HG02763 (cell line): ENCODE data around the gene THAP4.

Source experiments
- ATAC-seq: cut with Tn5 transposase; IDR thresholded peaks from one replicate; pipeline ENCODE4 v1.9.1; 2021; ENCODE audit warnings: mild to moderate bottlenecking, moderate library complexity; ENCODE audit not compliant: unreplicated experiment

The THAP4 gene

DNA sequence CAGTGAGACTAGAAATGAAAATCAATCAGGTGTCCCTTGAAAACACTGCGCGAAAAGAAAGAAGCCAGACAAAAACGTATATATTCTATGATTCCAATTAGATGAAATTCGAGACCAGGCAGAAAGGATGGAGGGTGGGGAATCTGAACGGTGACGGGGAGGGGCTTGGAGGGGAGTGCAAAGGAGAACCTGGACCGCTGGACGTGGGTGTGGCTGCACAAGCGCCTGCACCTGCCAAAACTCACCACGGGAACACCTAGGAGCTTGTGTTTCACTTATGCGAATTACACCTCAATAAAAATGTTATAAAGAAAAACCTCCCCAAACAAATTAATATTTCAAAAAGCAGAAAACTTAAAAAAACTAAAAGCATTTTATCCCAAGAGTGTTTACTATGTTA lies 21.9 kb downstream of the THAP4 start:
- ATAC-seq, result no peak

DNA sequence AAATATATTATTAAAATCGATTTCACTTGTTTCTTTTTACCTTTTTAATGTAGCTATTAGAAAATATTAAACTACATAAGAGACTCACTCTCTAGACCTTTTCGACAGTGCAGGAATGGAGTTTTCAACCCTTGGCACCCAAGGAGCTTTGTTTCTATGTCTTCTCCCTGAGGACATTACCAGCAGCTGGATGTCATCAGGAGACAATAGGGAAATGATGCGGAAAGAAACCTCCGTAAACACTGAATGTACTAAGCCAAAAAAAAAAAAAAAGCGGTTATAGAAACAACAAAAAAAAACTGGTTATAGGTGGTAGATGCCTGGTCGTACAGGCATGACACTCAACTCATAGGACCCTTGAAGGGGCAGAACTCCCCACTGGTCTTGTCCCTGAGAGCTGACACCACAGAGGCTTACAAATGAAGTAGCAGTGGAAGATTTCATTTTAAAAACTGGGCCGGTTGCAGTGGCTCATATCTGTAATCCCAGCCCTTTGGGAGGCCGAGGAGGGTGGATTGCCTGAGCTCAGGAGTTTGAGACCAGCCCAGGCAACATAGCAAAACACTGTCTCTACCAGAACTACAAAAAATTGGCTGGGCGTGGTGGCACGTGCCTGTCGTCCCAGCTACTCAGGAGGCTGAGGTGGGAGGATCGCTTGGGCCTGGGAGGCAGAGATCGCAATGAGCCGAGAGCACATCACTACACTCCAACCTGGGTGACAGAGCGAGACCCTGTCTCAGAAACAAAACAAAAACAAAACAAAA lies 23.8 kb downstream of the THAP4 start:
- no peak for ATAC-seq

DNA sequence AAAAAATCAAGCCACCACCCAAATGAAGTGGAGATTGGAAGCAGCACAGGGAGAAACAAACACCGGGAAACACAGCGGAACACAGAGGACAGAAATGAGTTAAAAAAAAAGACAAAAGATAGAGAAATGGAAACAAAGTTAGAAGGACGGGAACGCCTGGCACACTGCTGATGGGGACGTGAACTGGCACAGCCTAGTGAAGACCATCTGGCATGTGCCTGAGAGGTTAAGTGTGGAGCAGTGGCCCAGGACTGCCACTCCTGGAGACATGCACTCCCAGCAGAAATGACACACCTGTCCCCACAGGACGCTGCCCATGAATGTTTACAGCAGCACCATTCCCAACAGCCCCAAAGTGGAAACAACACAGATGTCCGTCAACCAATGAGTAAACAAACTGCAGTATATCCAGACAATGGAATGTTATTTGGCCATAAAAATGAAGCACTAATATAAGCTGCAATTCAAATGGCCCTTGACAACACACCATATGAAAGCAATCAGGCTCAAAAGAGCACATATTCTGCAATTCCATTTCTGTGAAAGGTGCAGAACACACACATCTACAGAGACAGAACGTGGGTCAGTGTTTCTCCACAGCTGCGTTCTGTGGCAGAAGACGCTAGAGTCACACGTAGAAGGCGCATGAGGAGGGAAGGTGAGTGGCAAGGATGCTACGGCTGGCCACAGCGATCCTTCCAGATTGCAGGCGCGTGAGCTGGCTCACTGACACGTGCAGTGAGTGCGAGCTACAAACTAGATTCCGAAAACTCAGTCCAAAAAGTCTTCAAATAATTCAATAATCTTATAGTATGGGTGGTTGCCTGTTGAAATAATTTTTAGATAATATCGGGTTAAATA lies 24.6 kb downstream of the THAP4 start:
- no peak for ATAC-seq

DNA sequence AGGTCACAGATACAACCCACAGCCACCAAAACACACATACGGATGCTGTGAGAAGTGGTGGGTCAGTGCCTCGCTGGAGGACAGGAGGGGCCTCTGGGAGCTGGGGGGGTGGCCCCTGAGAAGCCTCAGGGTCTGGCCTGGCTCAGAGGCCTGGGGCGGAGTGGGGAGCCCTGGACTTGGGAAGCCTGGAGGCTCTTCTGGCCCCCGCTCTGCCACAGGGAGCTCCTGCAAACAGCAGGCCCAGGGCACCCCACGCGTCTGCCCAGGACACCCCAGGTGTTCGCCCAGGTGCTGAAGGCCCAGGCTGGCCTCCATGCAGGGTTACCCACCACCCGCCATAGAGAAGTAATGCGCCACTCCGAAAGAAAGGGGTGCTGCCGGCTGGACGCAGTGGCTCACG lies 25.9 kb downstream of the THAP4 start:
- ATAC-seq, result no peak

DNA sequence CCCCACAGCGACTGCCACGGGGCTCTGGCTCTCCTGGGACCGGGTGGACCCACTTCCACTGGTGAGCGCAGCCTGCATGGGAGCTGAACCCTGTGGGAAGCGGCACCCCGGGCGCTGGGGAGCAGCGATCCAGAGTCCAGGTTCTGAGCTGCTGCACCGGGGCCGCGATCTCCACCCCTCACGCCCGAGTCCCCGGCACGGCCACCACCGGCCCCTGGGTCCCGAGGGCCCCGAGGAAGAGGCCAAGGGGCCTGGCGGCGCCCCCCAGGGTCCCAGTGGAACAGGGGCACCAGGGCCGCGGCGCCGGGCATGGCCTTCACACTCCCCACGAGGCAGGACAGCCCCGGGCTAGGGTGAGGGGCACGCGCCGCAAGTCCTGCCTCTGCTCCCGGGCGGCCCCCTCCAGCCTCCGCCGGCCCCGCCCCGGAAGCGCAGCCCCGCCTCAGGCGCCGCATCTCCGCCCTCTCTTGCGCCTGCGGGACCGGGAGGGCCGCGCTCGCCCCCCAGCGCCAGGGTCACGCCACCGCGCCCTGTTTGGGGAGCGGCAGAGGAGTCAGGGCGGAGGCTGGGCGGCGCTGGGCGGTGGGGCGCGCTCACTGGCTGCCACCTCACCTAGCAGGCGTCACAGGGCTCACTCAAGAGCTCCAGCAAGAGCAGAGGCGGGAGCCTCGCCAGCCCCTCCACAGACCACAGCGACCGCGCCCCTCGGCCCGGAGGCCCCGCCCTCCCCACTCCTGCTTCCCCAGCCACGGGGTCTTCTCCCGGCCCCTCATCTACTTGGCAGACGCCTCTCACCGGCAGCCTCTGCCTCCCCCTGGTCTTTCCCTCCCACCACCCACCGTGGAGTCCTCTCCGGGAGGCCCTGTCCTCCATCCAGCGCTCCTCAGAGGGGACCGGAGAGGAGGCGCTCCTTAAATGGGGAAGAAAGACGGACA lies 26.8 kb downstream of the THAP4 start:
- peak; percentile 78 for ATAC-seq

DNA sequence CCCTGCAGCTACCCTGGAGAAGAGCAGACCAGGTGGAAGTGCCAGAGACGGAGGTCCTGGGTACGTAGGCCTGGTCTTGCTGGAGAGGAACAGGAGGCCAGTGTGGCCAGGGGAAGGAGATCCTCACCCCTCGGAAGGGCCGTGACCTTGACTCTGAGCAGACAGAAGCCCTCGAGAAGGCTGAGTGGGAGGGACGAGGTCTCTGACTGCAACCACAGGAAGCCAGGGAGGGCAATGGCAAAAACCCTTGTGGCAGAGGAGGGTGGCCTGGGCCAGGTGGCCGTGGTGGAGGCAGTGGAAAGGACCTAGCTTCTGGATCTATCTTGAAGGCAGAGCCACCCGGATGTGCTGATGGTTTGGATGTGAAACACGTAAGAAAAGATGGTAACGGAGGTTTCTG lies 28.1 kb downstream of the THAP4 start:
- ATAC-seq, result no peak

DNA sequence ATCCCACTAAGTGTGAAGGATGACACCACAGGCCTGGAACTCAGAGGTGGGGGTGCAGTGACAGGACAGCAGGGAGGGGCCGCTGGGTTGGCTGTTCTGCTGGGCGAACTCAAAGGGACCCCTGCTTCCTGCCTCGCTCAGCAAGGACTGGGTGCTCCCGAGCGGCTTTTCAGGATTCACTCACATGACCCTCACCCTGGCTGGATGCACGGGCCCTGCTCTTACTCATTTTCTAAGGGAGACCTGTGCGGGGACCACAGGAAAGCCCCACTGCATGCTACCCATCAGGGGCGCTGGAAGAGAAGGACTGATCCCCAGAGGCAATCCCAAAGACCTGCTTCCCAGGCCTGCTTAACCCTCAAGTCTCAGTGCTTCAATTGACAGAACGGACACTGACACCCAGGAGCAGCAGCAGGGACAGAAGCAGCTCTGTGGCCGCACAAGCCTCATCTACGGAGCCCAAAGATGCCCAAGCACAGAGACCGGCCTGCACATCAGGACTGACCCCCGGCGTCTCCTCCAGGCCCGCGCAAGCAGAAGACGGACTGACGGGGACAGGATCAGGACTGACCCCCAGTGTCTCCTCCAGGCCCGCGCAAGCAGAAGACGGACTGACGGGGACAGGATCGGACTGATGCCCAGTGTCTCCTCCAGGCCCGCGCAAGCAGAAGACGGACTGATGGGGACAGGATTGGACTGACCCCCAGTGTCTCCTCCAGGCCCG lies 29.6 kb downstream of the THAP4 start:
- ATAC-seq, result no peak

DNA sequence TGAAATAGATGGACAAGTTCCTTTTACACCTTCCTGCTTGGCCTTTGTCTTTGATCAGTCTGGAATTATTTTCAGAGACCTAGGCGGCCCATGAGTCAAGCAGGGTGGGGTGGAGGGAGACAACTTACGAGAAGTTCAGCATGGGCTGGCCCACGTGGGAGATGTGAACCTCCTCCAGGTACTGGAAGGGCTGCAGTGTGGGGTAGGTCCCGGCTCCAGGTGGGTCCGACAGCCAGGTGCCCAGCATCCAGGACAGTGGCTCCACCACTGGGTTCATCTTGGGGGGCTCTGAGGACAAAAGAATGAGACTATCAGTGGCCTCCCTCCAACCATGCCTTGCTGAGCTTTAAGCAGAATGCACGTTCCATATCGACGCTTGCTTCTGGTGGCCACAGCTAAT lies 30.8 kb downstream of the THAP4 start:
- ATAC-seq, result no peak

DNA sequence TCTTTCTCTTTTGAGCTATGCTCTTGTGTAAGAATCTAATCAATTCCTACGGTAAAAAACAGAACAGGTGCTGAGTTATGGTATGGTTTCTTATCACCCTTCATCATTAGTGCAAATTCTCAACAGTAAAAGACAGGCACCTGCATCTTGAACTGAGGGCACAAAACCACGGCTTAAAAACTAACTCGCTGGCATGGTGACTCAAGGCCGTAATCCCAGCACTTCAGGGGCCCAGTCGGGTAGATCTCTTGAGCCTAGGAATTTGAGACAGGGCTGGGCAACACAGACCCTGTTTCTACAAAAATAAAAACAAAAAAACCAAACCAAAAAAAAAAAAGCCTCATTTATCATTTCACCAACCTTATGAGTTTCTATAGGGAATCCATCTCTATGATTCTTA lies 33.3 kb downstream of the THAP4 start:
- no peak for ATAC-seq

DNA sequence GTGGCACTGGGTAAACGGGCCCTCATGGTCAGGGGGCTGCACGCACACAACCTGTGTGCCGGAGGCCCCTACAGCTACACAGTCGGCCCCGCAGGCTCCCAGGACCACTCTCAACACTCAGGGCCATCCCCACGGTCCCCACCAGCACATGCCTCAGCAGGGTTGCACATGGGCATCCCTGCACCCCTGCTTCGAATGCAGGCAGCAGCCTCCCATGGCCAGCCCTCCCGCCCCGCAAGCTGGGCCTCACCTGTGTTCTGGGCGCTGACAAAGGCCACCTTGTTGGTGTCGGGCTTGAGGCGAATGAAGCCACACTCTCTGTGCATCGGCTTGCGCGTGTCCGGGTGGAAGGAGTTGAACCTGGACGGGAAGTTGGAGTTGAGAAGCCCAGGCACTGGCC lies 34.2 kb downstream of the THAP4 start:
- ATAC-seq, result no peak

DNA sequence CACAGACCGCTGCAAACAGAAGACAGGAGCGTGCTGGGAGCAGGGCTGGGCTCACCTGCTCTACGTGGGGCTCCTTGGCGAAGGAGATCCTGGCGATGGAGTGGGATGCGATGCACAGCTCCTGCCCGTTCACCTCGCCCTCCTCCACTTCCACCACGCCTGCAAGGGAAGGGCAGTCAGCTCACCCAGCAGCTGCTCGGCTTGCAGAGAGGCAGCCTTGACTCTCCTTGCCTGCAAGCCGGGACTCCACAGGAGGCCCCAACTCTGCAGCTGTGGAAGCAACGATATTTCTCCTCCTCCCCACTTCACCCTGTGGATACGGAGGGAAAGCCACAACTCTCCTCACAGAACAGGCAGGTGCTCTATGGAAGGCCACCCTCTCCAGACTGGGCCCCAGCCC lies 35.1 kb downstream of the THAP4 start:
- ATAC-seq, result no peak

DNA sequence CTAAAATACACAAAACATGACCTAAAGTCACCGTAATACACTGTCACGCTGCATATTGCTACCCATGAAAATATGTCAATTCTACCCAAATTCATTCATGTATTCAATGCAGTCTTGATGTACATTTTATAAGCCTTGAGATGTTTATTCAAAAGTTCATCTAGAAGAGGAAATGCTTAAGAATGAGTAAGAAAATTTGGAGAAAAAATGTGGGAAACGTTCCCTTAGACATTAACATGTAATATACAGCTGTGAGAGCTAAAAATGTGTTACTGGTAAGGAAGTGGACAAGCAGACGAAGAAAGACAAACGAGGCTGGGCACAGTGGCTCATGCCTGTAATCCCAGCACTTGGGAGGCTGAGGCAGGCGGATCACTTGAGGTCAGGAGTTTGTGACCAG lies 37.3 kb downstream of the THAP4 start:
- no peak for ATAC-seq

DNA sequence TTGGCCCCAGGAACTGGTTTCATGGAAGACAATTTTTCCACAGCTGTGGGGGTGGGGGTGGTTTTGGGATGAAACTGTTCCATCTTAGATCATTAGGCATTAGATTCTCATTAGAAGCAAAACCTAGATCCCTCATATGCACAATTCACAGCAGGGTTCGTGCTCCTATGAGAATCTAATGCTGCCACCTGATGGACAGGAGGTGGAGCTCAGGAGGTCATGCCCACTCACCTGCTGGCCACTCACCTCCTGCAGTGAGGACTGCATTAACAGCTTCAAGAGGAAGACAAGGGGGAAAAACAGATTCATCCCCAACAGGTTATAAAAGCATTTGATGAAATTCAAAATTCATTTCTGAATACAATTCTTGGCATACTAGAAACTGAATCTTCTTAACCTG lies 38.5 kb downstream of the THAP4 start:
- no peak for ATAC-seq

DNA sequence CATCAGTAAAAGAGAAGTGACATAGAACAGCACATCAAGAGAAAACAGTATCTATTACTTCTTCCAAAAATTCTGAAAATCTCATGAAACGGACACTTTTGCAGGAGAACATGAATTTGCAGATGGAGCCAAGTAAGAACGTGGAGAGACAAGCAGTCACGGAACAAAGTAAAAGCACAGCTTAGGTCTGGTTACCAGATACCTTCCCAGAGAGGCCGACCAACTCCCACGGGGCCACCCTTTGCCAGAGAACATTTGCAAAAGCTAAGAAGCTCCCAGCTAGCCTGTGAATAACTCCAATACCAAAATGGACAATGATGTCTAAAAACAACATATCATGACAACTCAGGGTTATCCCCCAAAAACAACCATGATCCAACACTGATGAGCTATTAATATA lies 38.9 kb downstream of the THAP4 start:
- ATAC-seq, result no peak

DNA sequence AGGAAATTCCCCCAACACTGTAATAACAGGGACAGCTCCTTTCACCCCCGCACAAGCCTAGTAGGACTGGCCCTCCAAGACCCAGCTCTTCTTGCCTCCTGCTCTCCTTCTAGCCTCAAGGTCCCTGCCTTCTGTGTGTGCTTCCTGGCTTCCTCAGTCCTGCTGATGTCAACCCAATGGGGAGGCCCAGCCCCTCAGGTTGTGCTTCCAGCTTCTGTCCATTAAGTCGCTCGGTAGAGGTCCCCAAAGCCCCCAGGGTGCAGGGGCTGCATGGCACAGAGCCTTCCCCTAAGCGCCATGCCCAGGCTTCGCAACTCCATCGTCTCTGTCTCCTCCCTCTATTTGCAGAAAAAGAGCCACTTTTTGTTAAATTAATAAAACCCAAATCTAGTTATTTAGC lies 39.4 kb downstream of the THAP4 start:
- ATAC-seq, result no peak

DNA sequence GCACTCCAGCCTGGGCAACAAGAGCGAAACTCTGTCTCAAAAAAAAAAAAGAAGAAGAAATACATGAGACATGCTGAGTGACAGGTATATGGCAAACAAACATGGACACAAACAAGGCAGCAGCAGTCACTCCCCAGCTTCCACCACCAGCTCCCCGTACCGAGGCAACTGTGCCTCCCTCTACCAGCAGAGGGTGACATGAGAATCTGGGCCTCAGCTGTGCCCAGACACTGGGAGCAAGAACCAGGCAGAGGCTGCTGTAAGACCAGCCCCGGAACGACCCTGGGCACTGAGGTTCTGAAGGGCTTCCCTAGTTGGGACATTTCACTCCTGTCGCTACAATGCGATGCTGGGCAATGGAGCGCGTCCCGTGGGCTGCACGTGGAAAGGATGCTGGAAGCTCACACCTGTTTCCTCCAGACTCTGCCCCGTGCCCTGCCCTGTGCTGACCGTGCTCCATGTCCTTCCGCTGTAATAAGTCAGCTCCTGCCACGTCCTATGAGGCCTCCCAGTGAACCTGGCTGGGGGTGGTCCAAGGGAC lies 41.3 kb downstream of the THAP4 start:
- ATAC-seq, result no peak

DNA sequence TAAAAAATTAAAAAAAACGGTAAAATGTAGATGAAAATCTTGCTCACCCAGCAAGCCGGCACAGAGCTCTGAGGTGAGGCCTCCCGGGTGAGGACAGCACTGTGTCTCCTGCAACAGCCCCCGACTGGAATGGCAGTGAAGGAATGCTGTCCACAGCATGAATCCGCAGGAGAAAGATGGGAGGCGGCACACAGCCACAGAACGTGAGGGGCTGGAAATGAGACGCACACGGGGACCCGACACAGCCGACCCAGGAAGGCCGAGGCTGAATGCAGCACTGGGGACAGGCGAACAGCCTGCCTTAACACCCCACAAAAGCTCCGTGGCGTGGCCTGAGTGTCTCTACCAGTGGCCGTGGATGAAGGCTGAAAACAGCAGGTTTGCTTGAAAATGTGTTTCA lies 43.7 kb downstream of the THAP4 start:
- no peak for ATAC-seq

DNA sequence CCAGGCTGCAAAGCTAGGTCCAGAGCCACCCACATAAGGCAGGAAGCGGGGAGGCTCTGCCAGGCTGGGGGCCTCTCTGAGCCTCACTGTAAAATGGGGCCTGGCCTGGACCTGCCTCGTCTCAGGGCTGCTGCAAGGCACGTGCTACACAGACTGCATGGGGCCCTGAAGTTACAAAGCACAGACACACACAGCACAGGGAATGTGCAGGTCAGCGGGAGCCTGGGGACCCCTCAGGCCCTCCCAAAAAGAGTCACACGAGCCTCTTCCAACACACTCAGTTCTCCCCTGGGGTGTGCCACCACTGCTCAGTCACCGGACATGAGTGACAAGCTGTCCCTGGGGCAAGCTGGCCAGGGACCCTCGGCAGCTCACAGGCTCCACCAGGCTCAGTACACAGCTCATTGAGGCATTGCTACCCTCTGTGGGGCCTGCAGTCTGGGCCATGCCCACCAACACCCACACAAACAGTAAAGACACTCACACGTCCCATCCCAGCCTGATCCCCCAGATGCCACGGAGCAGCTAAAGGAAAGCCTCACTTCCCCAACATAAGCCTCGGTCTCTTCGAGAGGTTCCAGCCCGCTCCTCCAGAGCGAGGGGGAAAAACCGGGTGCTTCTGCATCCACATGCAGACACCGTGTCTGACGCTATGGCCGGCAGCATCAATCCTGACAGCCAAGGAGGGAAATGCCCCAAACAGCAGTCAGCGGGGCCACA lies 44.7 kb downstream of the THAP4 start:
- no peak for ATAC-seq
